ENCODE measurements around the gene GZMH. TPM values are rescaled to one million over a fixed set of nuclear protein-coding genes. Genes with fewer than 3 reads are reported as not detected.

The GZMH gene
- total and polyA plus RNA-seq, 2 of the 8 experiments (the other 6 are each of a cell fraction or from before 2014, with no cell fraction given), result not detected

- no peak overlapping the region for H2AK5ac ChIP-seq (ENCODE audit: low read depth, low read length)
- H2BK120ac ChIP-seq (replicated peaks; ENCODE audit: low read depth, low read length), result no peak overlapping the region
- FAIRE-seq (no peak), DNase-seq (ENCODE audit: low read depth in 1 of 2, low spot score in 2 of 2) (no peak)
- no peak overlapping the region for H3K4me2 ChIP-seq (ENCODE audit: insufficient read depth in 1 of 2, low read depth in 2 of 2, low read length in 2 of 2)
- H3K14ac ChIP-seq (ENCODE audit: insufficient read length), result no peak overlapping the region
- no peaks in the 10 kb centered on the region for H4K20me1 ChIP-seq (replicated peaks in 1 of 2; ENCODE audit: control insufficient read depth in 1 of 2, insufficient read depth in 2 of 2, low read length in 2 of 2)
- no peak overlapping the region for H3K4me3 ChIP-seq (ENCODE audit: extremely low read depth in 1 of 4, insufficient read depth in 2 of 4, low read depth in 3 of 4, low read length in 4 of 4)
- no peak overlapping the region for H3K23ac ChIP-seq (ENCODE audit: insufficient read length)
- no peaks in the 10 kb centered on the region for H3K23me2 ChIP-seq (ENCODE audit: low read depth, low read length)
- H4K5ac ChIP-seq (ENCODE audit: insufficient read length, low read depth, low read length), result no peak overlapping the region
- no peak overlapping the region for H2AFZ ChIP-seq (ENCODE audit: low read length)
- no peak overlapping the region for H2BK15ac ChIP-seq (ENCODE audit: low read length)
- no peak overlapping the region for H3K18ac ChIP-seq (ENCODE audit: extremely low read depth, low read length)
- no peak overlapping the region for H4K8ac ChIP-seq (ENCODE audit: extremely low read depth, insufficient read depth, low read length)
- H3K27ac ChIP-seq (ENCODE audit: low read depth, low read length), result no peak overlapping the region
- no peak overlapping the region for H3K4ac ChIP-seq (replicated peaks; ENCODE audit: insufficient read length, low read depth, low read length)
- H3K4me1 ChIP-seq (replicated peaks in 1 of 4; ENCODE audit: control insufficient read depth in 3 of 4, insufficient read depth in 4 of 4, low read length in 3 of 4), result no peaks in the 10 kb centered on the region
- H4K91ac ChIP-seq (replicated peaks; ENCODE audit: insufficient read length, low read length), result no peak overlapping the region
- H3K27me3 ChIP-seq (replicated peaks in 1 of 4; ENCODE audit: control insufficient read depth in 3 of 4, extremely low read depth in 1 of 4, insufficient read depth in 3 of 4, low read length in 3 of 4), result no peaks in the 10 kb centered on the region
- no peaks in the 10 kb centered on the region for H3K79me1 ChIP-seq (ENCODE audit: low read depth, low read length)
- no peak overlapping the region for H2BK12ac ChIP-seq (ENCODE audit: low read depth, low read length)
- POLR2A ChIA-PET (ENCODE audit: partially characterized antibody), result no interaction called here
- no peak for TF ChIP-seq SP1 (IDR thresholded peaks at IDR 0.05; ENCODE audit: low read depth, low read length)
- no peak for TF ChIP-seq CHD1 (IDR thresholded peaks at IDR 0.05; ENCODE audit: low read depth, low read length)
- no peak for TF ChIP-seq POU5F1 (IDR thresholded peaks at IDR 0.05; ENCODE audit: low read depth, low read length)
- TF ChIP-seq ASH2L (IDR thresholded peaks at IDR 0.05; ENCODE audit: low read length), result no peak
- H3K36me3 ChIP-seq (ENCODE audit: control insufficient read depth in 2 of 4, insufficient read depth in 4 of 4, low read length in 3 of 4), result no peaks in the 10 kb centered on the region
- CTCF ChIA-PET (ENCODE audit: partially characterized antibody), result no interaction called here
- no peak overlapping the region for H3K9ac ChIP-seq (replicated peaks in 1 of 4; ENCODE audit: extremely low read depth in 1 of 4, low read depth in 3 of 4, low read length in 3 of 4)
- peaks cover 40 to 45% of the 10 kb centered on the region in 2 experiments; a peak in 3 of 4 replicates for H3K9me3 ChIP-seq (ENCODE audit: insufficient read depth in 2 of 2, low read depth in 1 of 2, low read length in 1 of 2)
- H3K56ac ChIP-seq (replicated peaks; ENCODE audit: insufficient read length, low read depth, low read length), result no peak overlapping the region
- WGBS, 2 experiments (ENCODE audit: extremely low coverage in 1 of 2, insufficient coverage in 1 of 2, insufficient read length in 1 of 2, insufficient replicate concordance in 2 of 2, low coverage in 1 of 2, low lambda C conversion rate in 2 of 2, missing lambda C conversion rate in 1 of 2), result 40% methylated on average over 2 of the region's 2 CpGs; no CpG with 5 or more reads in 1 of the 2 experiments
- no peaks in the 10 kb centered on the region for H3K79me2 ChIP-seq (ENCODE audit: control insufficient read depth in 1 of 2, insufficient read depth in 2 of 2, low read length in 2 of 2)
- no peak overlapping the region for H2BK5ac ChIP-seq (ENCODE audit: low read depth, low read length)
- no peak overlapping the region for H2BK20ac ChIP-seq (ENCODE audit: low read length)
Measured at GRCh38 chr14:24566318-24566717, 43.2 kb downstream of the GZMH start.
